ENCODE results near the gene NPBWR2.

NPBWR2 gene

GRCh38 chr20:64106981-64107735, at the start of gene NPBWR2:
TSS of gene NPBWR2 (minus strand) at chr20:64107565. CDS start at chr20:64106831, 734 bp downstream.
- DNase-seq = no peak

GRCh38 chr20:64156136-64156885, 48.9 kb upstream of the NPBWR2 start:
- no peak for DNase-seq

GRCh38 chr20:64155258-64156135, 48.1 kb upstream of the NPBWR2 start:
- DNase-seq = no peak

GRCh38 chr20:64154590-64155257, 47.4 kb upstream of the NPBWR2 start:
- no peak for DNase-seq

- DNase-seq = no peak
Measured at GRCh38 chr20:64153861-64154589, 46.7 kb upstream of the NPBWR2 start.

GRCh38 chr20:64153410-64153809, 46.0 kb upstream of the NPBWR2 start:
- DNase-seq = no peak

GRCh38 chr20:64152906-64153305, 45.5 kb upstream of the NPBWR2 start:
- DNase-seq = peak; percentile 91 to 98

GRCh38 chr20:64151633-64152530, 44.5 kb upstream of the NPBWR2 start:
- peak in 1 of 2 experiments; percentile 39 for DNase-seq

- DNase-seq = no peak
Measured at GRCh38 chr20:64150756-64151632, 43.6 kb upstream of the NPBWR2 start.

- DNase-seq = no peak
Measured at GRCh38 chr20:64149809-64150560, 42.6 kb upstream of the NPBWR2 start.

GRCh38 chr20:64149141-64149540, 41.8 kb upstream of the NPBWR2 start:
- DNase-seq = no peak

- no peak for DNase-seq
Measured at GRCh38 chr20:64148581-64148980, 41.2 kb upstream of the NPBWR2 start.

- no peak for DNase-seq
Measured at GRCh38 chr20:64146936-64147477, 39.6 kb upstream of the NPBWR2 start.

GRCh38 chr20:64146301-64146935, 39.1 kb upstream of the NPBWR2 start:
- DNase-seq = no peak

- no peak for DNase-seq
Measured at GRCh38 chr20:64145458-64146300, 38.3 kb upstream of the NPBWR2 start.

- no peak for DNase-seq
Measured at GRCh38 chr20:64144144-64144912, 37.0 kb upstream of the NPBWR2 start.

Measured in NCI-H526 (cell line).